Stimulated activated CD4-positive, alpha-beta T cell treated with anti-CD3 and anti-CD28 coated beads, Interleukin-2, amount 100 ng/mL, for 48 hours (primary cell): ENCODE data around the gene KCTD21.

ENCODE experiments used
- DNase-seq, 2 donors: peaks; one replicate each; pipeline ENCODE4 v3.0.0-alpha.2; 2020

Gene KCTD21

GRCh38 chr11:78138291-78138690 is 50.1 kb downstream of the KCTD21 start:
- DNase-seq = no peak

- DNase-seq = no peak
These were observed 56.0 kb downstream of the KCTD21 start for GRCh38 chr11:78132475-78132874.

DNA sequence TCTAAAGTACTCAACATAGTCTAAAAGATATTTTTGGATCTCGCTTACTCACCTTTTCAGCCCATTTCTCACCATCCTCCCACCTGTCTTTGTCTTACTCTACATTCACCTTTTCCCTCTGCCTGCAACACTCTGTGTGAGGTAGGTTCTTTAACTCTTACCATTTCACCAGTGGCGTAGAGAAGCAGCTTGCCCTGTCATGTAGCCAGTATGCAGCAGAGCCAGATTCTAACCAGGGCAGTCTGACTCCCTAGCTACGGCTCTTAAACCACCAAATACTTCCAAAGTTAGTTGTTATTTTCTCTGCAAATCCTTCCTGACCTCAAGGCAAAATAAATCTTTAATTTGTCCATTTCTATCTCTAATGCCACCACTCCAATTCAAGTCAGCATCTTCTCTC is 56.5 kb downstream of the KCTD21 start:
- no peak for DNase-seq

- no peak for DNase-seq
These were observed 61.0 kb downstream of the KCTD21 start for GRCh38 chr11:78127403-78127802.
